HG03066 (cell line): ENCODE results near the gene NFS1.

Source experiments
- ATAC-seq: cut with Tn5 transposase; IDR thresholded peaks from one replicate; pipeline ENCODE4 v1.9.1; 2021; ENCODE audit warnings: low read depth; ENCODE audit not compliant: unreplicated experiment

The NFS1 gene

GRCh38 chr20:35618263-35619131 lies 80.7 kb downstream of the NFS1 start:
- no peak for ATAC-seq
